Left renal pelvis (tissue), 4 donors: ENCODE data around the gene SORL1. TPM values are rescaled to one million over a fixed set of nuclear protein-coding genes. Genes with fewer than 3 reads are reported as not detected.
"Not testable (repeated sequence)": the region's sequence is repeated elsewhere in the genome, so short reads cannot be mapped to it uniquely, and the experiment has no call there.

Experiments used
- DNase-seq, 4 donors: peaks; one replicate each; pipeline ENCODE4 v3.0.0-alpha.2; 2013; ENCODE audit warnings: low read depth in 4 of 4, low spot score in 3 of 4
- polyA plus RNA-seq, 4 donors: library from polyadenylated mRNA; unstranded; fragments of 120-200 nt; gene quantifications; one replicate each; pipeline ENCODE4 v1.2.1, GENCODE V29; 2013; ENCODE audit not compliant: insufficient read length in 4 of 4

SORL1 gene
- polyA plus RNA-seq, 4 donors, result 3.6 to 57.3 (median 37.8) TPM

GRCh38 chr11:121471167-121471566 lies 19.1 kb downstream of the SORL1 start:
- no peak for DNase-seq

DNA sequence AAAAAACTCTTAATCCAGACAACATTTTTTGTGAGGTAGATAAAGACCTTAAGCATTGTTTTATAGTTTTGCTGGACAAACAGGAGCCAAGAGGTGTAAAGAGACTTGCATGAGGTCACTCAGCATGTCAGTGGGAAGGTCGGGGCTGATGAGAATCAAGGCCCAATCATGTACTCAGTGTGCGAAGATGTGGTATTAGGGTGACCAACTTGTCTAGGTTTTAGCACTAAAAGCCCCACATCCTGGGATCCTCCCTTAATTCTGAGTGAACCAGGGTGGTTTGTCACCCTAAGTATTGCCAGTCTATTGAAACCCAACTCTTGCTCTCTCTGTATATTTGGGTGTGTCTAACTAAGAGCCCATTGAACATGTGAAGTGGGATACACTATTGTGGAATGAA lies 20.2 kb downstream of the SORL1 start:
- DNase-seq, result no peak

- no peak for DNase-seq
Measured at GRCh38 chr11:121473064-121473777, 21.1 kb downstream of the SORL1 start.

GRCh38 chr11:121474680-121475079 lies 22.6 kb downstream of the SORL1 start:
- DNase-seq, result no peak

DNA sequence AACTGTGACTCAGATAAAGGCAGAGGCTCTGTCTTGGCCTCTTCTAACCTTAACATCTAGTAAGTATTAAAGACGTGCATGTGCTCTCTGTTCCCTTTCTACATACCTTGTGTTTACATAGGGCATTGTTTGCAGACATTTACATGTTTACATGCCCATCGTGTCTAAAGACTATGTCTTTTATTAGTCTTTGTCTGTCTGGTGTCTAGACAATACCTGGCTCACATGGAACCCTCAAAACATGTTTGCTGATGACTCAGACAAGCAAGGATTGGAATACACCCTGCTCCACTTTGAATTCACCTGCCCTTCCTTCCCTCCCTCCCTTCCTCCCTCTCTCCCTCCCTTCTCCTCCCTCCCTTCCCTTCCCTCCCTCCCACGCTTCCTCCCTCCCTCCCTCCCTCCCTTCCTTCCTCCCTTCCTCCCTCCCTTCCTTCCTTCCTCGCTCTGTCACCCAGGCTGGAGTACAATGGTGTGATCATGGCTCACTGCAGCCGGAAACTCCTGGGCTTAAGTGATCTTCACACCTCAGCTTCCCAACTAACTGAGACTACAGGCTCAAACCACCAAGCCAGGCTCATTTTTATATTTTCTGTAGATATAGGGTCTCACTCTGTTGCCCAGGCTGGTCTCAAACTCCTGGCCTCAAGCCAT lies 24.4 kb downstream of the SORL1 start:
- no peak for DNase-seq

DNA sequence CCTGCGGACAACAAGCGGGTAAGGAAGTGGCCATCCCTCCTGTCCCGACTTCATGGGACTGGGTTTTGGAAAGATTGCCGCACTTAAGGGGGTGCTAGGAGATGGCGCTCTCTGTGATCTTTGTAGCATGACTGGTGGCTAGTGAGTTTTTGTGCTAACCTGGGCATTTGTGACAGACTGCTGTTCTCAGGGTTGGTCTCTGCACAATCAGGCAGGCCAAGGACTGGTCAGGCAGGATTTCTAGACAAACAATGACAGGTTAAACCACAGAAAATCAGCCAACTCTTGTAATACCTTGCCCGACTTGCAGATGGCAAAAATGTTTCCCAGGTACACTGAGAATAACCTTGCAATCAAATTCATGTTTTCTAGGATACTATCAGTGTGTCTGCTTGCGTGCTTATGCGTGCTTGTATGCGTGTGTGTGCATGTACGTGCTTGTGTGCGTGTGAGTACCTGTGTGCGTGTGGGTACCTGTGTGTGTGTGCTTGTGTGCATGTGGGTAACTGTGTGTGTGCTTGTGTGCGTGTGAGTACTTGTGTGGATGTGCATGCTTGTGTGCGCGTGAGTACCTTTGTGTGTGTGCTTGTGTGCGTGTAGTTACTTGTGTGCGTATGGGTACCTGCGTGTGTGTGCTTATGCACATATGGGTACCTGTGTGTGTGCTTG lies 26.2 kb downstream of the SORL1 start:
- DNase-seq, result no peak

DNA sequence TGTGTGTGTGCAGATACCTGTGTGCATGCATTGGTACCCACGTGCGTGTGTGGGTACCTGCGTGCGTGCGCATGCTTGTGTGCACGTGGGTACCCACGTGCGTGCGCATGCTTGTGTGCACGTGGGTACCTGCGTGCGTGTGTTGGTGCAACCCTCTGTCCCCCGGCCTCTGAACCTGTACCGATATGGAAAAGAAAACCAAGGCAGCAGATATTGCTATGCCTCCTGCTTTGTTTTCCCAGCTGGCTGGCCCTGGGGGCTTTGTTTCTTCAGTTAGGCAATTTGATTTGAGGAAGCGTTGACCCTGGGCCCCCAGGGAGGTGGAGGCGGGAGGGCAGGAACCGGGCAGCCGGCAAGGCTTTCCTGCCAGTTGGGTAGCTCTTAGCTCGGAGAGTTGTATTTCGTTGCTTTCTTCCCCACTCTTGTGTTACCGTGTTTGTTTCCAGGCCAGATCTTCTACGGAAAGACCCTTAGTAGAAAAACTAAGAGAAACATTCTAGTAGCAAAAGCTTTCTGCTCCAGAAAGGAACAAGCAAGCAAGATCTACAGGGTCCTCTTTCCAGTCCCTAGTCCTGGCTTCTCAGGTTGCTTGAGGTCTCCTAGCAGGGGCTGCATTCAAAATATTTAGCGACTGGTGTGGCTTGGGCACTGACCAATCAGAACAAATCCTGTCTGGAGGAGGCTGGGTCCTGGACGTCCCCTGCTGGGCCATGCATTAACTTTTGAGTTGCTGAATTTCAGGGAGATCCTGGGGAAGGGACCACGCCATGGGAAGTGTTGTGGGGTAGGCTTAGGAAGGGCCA lies 27.0 kb downstream of the SORL1 start:
- no peak for DNase-seq

DNA sequence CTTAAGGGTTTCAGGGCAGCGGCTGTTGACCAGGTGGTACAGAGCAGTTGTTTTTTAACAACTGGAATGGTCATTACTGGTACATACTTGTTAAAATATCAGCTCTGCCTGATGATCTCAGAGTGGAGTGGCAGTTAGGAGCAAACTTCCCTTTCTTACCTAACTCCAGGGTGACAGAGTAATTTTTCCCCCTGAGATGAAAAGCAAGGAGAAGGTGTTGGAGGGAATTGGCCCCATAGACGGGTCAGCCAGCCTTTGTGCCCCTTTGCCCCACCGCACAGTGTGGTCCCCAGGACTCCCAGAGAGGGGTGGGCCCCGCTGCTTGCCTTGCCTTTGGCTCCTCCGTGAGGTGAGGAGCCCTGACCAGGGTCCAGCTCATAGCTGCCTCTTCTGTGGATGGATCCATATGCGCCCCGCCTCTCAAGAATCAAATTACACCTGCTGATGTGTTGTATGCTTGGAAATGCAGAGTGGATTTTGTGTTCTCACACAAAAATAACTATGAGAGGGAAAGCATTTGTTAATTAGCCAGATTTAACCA lies 27.7 kb downstream of the SORL1 start:
- DNase-seq, result no peak

- DNase-seq, result not testable (repeated sequence)
Measured at GRCh38 chr11:121481484-121482230, 29.5 kb downstream of the SORL1 start.

DNA sequence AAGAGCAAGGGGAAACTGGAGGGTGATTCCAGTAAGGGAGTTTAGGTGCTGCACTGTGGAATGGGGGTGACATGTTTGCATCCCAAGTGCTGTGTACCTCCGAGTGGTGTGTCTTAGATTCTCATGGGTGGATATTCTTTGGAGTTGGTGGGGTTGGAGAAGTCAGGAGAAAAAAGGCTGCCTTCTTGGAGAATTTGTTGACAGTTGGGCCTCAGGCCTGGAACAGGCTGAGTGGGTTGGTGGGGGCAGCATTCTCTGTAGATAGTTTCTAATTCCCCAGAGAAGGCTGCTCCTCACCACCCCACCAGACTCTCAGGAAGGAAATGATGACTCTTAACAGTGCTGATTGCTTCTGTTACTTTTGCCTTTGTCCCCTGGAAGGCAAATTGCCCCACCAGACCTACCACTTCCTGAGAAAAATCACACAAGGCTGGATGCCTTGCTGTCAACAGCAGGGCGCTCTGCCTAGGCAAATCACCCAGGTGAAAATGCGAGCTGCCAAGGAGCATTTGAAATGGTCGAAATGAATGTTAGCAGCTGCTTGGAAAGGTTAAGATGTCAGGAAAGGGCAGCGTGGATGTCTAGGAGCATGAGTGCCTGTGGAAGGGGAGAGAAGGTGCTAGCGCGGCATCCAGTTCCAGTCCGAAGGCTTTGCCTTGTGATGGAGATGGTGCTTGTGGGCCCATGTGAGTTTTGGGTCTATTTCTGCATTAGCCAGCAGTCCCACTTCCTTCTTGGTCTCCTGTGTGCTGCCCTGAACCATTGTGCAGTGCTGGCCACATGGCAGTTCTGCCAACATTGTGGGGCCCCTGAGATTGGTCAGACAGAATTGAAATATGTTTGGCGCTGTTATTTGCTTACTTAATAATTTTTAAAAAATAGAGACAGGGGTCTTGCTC lies 30.4 kb downstream of the SORL1 start:
- DNase-seq, result no peak

GRCh38 chr11:121483805-121484480 lies 31.8 kb downstream of the SORL1 start:
- no peak for DNase-seq

GRCh38 chr11:121485216-121485615 lies 33.1 kb downstream of the SORL1 start:
- no peak for DNase-seq

DNA sequence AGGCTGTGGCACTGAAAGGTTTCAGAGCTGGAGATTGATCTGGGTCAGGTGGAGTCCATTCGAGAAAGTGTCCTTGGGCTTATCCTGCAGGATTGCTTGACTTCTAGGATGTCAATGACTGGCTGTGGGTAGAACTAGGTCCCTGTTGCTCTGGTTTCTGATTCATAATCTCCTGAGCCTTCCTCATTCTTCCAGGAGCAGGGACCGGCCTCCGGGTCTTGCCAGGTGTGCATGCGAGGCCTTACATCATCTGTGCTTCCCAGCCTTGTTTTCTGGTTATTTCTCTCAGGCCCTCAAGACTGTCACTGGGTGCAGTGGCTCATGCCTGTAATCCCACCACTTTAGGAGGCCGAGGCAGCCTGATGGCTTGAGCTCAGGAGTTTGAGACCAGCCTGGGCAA lies 33.9 kb downstream of the SORL1 start:
- DNase-seq, result no peak

DNA sequence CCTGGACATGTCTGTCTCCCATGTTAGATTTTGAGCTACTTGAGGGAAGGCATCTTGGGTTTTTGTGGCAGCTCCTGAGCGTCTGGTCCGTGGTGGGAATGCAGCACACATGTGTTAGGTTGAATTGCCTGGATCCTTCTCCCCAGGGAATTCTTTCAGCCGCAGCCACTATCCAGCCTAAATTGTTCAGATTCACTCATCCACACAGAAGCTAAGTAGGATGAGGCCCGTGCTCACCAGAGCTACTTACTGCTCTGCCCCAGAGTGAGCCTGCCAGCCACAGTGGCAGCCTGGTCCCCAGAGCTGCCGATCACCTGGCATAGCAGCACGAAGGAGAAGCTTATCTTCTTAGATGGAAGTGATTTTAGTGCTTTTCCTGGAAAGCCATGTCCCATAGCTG lies 35.1 kb downstream of the SORL1 start:
- no peak for DNase-seq

DNA sequence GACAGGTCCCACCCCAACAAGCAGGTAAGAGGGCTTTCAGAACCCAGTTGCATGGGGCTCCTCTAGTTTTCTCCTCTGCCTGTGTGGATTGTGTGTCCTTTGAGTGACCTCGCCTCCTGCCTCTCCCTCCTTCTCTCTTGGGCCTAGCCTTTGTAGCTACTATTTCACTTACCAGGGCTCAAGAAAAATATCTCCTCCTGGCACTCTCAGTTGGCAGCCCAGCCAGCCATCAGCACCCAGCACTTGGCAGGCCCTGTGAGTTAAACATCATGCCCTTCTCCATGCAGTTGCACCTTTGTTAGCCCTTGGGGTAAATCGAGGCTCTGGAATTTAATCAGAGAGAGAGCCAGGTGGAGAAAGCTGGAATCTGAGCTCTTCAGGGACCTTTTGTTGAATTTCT lies 36.1 kb downstream of the SORL1 start:
- DNase-seq, result no peak

GRCh38 chr11:121488641-121489040 lies 36.5 kb downstream of the SORL1 start:
- no peak for DNase-seq

GRCh38 chr11:121489823-121490222 lies 37.7 kb downstream of the SORL1 start:
- DNase-seq, result no peak

- no peak for DNase-seq
Measured at GRCh38 chr11:121494355-121495099, 42.4 kb downstream of the SORL1 start.
